ENCODE results near the gene TAS1R3. TPM values are rescaled to one million over a fixed set of nuclear protein-coding genes. Genes with fewer than 3 reads are reported as not detected.
A peak's percentile ranks its signal among the peaks of the same experiment; 100 is the strongest.

The TAS1R3 gene
- total RNA-seq, 1 experiment from 2014 or later = 0.07 TPM

DNA sequence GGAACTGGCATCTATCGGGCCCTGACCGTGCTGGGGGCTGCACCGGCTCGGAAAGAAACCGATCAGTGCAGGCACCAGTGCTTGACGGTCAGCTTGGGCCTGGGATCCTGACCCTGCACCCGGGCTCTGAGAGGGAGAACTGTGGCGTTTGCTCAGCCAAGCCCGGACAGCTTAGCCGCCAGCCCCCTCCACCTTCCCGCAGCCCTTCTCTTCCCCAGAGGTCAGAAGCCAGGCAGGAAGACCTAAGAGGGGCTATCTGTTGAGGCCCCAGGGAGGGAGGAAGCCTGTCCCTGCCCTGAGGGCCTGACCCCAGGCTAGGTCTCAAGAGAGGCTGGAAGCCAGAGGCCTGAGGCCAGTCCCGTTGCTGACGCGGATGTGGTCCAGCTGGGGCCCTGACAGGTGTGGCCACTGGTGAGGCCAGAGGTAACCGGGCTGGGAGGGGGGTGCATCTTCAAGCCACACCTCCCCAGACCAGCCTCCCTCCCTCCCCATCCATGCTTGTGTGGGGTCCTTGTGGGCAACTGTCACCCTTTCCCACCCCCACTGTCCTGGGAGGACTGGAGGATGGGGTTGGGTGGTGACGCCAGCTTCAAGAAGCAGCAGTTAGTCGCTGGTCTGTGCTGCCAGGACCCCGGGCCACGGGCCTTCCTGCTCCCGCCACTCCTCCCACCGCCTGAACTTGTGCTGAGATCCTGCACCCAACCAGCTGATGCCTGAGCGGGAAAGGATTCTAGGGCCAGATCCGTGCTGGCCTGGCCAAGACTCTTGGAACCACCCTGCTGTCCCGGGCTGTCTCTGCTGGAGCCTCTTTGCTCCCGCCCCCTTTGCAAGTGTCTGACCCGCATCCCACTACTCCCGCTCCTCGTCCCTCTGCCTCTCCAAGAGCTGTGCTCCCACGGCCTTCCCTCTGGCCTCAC is 20.7 kb downstream of the TAS1R3 start:
- CTCF ChIA-PET = no interaction called here
- DNase-seq (ENCODE audit: low read depth, low spot score) = no peak
- intact Hi-C loops (cut with micrococcal nuclease) = no loop called here
- peak overlapping the region; percentile 18; the same call in 1 of the 2 replicates for H3K27ac ChIP-seq (ENCODE audit: low read depth, low read length)
- no peaks in the 10 kb centered on the region for H3K9me3 ChIP-seq (ENCODE audit: control insufficient read depth in 1 of 2, insufficient read depth in 1 of 2, low read depth in 1 of 2, low read length in 2 of 2)
- no peaks in the 10 kb centered on the region for H3K9me2 ChIP-seq (ENCODE audit: insufficient read depth)
- H3K4me1 ChIP-seq (ENCODE audit: control insufficient read depth in 1 of 2, insufficient read depth in 2 of 2, low read length in 2 of 2) = peaks cover 18 to 52% of the 10 kb centered on the region in 2 experiments
- H3K36me3 ChIP-seq (ENCODE audit: control insufficient read depth in 1 of 2, insufficient read depth in 2 of 2, low read length in 2 of 2) = no peaks in the 10 kb centered on the region
- TF ChIP-seq EGR1 (IDR thresholded peaks at IDR 0.05; ENCODE audit: low read depth) (no peak), TCF7L2 (IDR thresholded peaks at IDR 0.05; ENCODE audit: borderline replicate concordance, extremely low read depth, insufficient read depth, insufficient read length) (no peak), SIN3A (IDR thresholded peaks at IDR 0.05; ENCODE audit: low read depth) (no peak)
- peaks cover 21% of the 10 kb centered on the region for H3K79me2 ChIP-seq (ENCODE audit: insufficient read depth, low read length)
- no TSS peak for BruUV-seq (replicated peaks)
- H3K4me2 ChIP-seq (ENCODE audit: low read length) = peak overlapping the region; percentile 49
- no peaks in the 10 kb centered on the region for H4K20me1 ChIP-seq (ENCODE audit: insufficient read depth)
- no peak overlapping the region for H2AFZ ChIP-seq (ENCODE audit: low read depth, low read length, poor library complexity, severe bottlenecking)
- H3K27me3 ChIP-seq (ENCODE audit: insufficient read depth, low read length) = no peaks in the 10 kb centered on the region
- ATAC-seq = no peak
- RAD21 ChIA-PET (ENCODE audit: low non-redundant PET in 1 of 2, low total read pairs in 2 of 2, uncharacterized antibody in 2 of 2, unreplicated experiment in 2 of 2) = no interaction called here
- no peak overlapping the region for H3K9ac ChIP-seq (ENCODE audit: low read length)
- H3K4me3 ChIP-seq (replicated peaks in 1 of 2; ENCODE audit: low read depth in 1 of 2, low read length in 2 of 2) = no peak overlapping the region; a peak in 1 of 4 replicates
- POLR2A ChIA-PET = no interaction called here

DNA sequence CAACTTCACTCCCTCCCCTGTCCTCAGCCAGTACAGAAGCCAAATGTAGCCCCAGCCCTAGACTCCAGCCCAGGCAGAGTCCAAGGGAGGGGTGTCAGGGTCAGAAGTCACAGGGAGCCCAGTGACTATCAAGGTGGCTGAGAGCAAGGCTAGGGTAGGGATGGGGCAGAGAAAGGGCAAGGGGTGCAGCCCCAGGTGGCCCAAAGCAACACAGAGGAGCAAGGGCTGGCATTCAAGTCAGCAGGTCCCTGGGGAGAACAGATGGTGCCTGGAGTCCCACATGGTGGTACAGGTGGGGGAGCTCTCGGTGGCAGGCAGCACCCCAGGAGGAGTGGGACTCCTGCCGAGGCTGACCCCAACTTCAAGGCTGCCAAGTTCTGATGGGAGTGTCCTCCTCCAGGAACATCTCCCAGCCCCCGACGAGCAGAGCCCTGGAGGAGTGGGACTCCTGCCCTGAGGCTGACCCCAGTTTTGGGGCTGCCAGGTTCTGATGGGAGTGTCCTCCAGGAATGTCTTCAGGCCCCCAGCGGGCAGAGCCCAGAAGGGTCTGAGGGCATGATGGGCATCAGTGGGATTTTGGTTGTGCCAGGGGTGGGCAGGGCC is 21.8 kb downstream of the TAS1R3 start:
- DNase-seq (ENCODE audit: low read depth, low spot score) (no peak), ATAC-seq (no peak)
- Histone ChIP-seq H3K4me3 (replicated peaks in 1 of 2; ENCODE audit: low read depth in 1 of 2, low read length in 2 of 2) (no peak overlapping the region), H4K20me1 (ENCODE audit: insufficient read depth) (no peaks in the 10 kb centered on the region), H3K36me3 (ENCODE audit: control insufficient read depth in 1 of 2, insufficient read depth in 2 of 2, low read length in 2 of 2) (no peaks in the 10 kb centered on the region), H3K9me2 (ENCODE audit: insufficient read depth) (no peaks in the 10 kb centered on the region), H2AFZ (ENCODE audit: low read depth, low read length, poor library complexity, severe bottlenecking) (no peak overlapping the region), H3K4me1 (ENCODE audit: control insufficient read depth in 1 of 2, insufficient read depth in 2 of 2, low read length in 2 of 2) (peaks cover 10 to 41% of the 10 kb centered on the region in 2 experiments), H3K9ac (ENCODE audit: low read length) (no peak overlapping the region), H3K9me3 (ENCODE audit: control insufficient read depth in 1 of 2, insufficient read depth in 1 of 2, low read depth in 1 of 2, low read length in 2 of 2) (no peaks in the 10 kb centered on the region), H3K27me3 (ENCODE audit: insufficient read depth, low read length) (no peaks in the 10 kb centered on the region), H3K27ac (ENCODE audit: low read depth, low read length) (no peak overlapping the region), H3K79me2 (ENCODE audit: insufficient read depth, low read length) (peaks cover 10% of the 10 kb centered on the region), H3K4me2 (ENCODE audit: low read length) (peak overlapping the region; percentile 40)
- POLR2A ChIA-PET = no interaction called here
- no peak for TF ChIP-seq ZNF274 (IDR thresholded peaks at IDR 0.05; ENCODE audit: low read depth, low read length)
- TF ChIP-seq YY1 (IDR thresholded peaks at IDR 0.05; ENCODE audit: extremely low read depth, insufficient replicate concordance, low read depth, low read length) = no peak
- TF ChIP-seq TCF7L2 (IDR thresholded peaks at IDR 0.05; ENCODE audit: borderline replicate concordance, extremely low read depth, insufficient read depth, insufficient read length) = no peak
- no peak for TF ChIP-seq EGR1 (IDR thresholded peaks at IDR 0.05; ENCODE audit: low read depth)
- TF ChIP-seq EZH2 (IDR thresholded peaks at IDR 0.05) = no peak
- CTCF ChIA-PET = no interaction called here
- RAD21 ChIA-PET (ENCODE audit: low non-redundant PET in 1 of 2, low total read pairs in 2 of 2, uncharacterized antibody in 2 of 2, unreplicated experiment in 2 of 2) = no interaction called here
- intact Hi-C loops (cut with micrococcal nuclease) = no loop called here
- BruUV-seq (replicated peaks) = no TSS peak

Measured in HCT116 (cell line).